GM12874 (cell line): ENCODE results near the gene CEP135.

Experiments used
- TF ChIP-seq, protein P1 (sequence below): IDR thresholded peaks from 2 replicates; pipeline ENCODE4 v1.5.1; 2011; ENCODE audit warnings: low read depth, mild to moderate bottlenecking, control low read depth, low read length, moderate library complexity; ENCODE audit not compliant: insufficient read depth

CEP135 gene

DNA sequence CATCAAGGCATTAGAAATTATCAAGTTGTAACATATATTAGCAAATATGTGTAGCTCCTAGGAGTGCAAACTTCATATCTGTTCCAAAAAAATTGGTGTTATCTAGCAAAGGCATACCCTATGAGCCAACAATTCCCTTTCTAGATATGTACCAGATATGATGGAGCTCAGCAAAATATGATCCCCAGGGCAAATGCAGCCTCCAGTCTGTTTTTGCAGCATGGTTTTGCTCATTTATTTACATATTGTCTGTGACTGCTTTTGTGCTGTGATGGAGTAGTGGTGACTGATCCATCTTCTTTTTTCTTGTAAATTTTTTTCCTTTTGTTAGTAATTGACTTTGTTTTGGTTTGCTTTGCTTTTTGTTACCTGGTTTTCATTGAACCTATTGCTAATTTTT is 41.0 kb downstream of the CEP135 start:
- TF ChIP-seq, protein P1, sequence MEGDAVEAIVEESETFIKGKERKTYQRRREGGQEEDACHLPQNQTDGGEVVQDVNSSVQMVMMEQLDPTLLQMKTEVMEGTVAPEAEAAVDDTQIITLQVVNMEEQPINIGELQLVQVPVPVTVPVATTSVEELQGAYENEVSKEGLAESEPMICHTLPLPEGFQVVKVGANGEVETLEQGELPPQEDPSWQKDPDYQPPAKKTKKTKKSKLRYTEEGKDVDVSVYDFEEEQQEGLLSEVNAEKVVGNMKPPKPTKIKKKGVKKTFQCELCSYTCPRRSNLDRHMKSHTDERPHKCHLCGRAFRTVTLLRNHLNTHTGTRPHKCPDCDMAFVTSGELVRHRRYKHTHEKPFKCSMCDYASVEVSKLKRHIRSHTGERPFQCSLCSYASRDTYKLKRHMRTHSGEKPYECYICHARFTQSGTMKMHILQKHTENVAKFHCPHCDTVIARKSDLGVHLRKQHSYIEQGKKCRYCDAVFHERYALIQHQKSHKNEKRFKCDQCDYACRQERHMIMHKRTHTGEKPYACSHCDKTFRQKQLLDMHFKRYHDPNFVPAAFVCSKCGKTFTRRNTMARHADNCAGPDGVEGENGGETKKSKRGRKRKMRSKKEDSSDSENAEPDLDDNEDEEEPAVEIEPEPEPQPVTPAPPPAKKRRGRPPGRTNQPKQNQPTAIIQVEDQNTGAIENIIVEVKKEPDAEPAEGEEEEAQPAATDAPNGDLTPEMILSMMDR: no peak

DNA sequence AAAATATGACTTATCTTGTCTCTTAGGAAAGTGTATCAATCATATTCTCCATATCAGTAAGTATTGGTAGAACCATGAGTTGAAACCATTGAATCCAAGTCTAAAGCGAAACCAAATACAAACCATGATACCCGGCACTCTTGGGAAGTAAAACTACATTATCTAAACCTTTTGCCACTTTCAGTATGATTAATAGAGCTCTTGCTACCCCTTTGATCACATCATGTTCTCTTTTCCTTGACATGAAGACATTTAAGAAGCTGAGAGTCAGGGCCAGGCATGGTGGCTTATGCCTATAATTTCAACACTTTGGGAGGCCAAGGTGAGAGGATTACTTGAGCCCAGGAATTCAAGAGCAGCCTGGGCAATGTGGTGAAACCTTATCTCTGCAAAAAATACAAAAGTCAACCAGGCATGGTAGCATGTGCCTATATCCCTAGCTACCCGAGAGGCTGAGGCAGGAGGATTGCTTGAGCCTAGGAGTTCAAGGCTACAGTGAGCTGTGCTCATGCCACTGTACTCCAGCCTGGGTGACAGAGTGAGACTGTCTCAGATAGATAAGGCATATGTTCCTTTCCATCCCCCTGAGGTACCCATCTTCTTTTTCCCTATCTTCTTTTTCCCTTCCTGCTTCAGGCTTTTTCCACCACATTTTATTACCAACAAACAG is 45.4 kb downstream of the CEP135 start:
- TF ChIP-seq, protein P1: no peak

DNA sequence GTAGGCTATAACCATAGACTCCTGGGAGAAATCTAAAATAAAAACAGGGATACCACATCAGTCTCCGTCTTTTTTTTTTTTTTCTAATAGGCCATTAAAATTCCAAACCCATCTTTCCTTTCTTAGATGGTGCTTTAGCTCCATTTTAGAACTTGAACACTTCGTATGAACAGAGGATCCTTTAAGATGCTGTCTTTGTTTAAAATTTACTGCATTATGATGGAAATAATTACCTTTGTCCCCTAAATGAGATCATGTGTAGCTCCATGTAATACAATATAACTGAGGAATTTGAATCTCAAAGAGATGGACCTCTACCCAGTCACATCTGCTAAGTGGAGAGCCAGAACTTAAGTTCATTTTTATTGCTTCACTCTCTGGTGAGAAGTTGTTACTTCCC is 47.9 kb downstream of the CEP135 start:
- TF ChIP-seq, protein P1: no peak

DNA sequence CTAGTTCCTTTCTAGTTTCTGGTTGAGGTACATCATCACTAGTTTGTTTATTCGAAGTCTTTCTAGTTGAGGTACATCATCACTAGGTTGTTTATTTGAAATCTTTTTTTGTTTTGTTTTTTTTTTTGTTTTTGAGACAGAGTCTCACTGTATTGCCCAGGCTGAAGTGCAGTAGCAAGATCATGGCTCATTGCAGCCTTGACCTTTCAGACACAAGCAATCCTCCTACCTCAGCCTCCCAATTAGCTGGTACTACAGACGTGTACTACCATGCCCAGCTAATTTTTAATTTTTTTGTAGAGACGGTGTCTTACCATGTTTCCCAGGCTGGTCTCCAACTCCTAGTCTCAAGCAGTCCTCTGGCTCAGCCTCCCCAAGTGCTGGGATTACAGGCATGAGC is 54.9 kb downstream of the CEP135 start:
- TF ChIP-seq, protein P1: no peak

DNA sequence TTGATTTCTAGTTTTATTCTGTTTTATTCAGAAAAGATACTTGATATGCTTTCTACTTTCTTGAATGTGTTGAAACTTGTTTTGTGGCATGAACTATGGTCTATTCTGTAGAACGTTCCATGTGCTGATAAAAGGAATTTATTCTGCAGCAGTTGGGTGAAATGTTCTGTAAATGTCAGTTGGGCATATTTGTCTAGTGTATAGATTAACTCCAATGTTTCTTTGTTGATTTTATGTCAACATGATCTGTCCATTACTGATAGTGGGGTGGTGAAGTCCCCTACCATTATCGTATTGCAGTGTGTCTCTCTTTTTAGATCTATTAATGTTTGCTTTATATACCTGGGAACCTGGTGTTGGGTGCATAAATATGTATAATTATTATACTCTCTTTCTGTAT is 55.5 kb downstream of the CEP135 start:
- TF ChIP-seq, protein P1: no peak

DNA sequence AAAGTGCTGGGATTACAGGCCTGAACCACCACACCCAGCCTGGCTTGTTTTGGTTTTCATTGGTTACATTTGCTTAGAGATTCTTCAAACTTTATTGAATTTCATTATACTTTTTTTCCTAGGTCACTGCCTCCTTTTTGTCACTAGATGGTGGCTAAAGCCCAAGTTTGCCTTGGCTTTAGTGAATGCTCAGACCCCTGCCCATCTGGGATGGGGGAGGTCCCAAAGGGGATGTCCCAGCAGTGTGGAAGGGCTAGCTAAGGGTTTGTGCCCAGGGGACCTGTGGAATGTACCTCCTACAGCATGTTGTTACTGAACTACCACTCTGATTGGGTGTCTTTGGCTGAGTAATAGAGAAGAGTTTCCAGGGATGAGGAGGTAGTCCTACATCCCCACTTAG is 58.4 kb downstream of the CEP135 start:
- TF ChIP-seq, protein P1: no peak

DNA sequence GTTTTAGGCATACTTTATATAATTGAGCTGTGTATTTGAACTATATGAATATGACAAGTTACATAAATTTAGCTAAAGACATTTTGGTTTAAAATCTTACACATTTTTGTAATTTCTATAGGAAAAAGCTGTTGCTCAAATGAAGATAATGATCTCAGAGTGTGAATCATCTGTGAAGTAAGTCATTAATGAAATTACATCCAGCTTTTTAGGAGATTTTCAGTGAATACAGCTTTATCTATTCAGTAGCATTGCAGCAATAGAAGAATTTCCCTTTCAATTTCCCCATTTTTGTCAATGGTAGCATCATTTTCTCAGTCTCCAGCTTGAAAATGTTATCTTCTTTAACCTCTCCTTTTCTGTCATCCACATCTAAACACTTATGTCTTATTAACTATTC is 59.5 kb downstream of the CEP135 start:
- TF ChIP-seq, protein P1: no peak
